NT2/D1 (cell line): ENCODE data around the gene KRTAP6-1.

Experiments
- DNase-seq: peaks from one replicate; pipeline ENCODE4 v3.0.0-alpha.2; 2011; ENCODE audit warnings: low read depth, low spot score
- H3K27me3 ChIP-seq: 2 replicates; pipeline ENCODE4 v1.6.0; 2011; ENCODE audit warnings: mild to moderate bottlenecking; ENCODE audit not compliant: insufficient read length, insufficient read depth
- H3K36me3 ChIP-seq: 2 replicates; pipeline ENCODE4 v1.6.1; 2011; ENCODE audit warnings: mild to moderate bottlenecking, low read length, mixed read lengths; ENCODE audit not compliant: insufficient read depth, insufficient read length
- H3K4me1 ChIP-seq: 2 replicates; pipeline ENCODE4 v1.5.1; 2011; ENCODE audit not compliant: insufficient read depth, insufficient read length
- H3K4me3 ChIP-seq: 2 replicates; pipeline ENCODE4 v1.5.1; 2011; ENCODE audit warnings: low read depth; ENCODE audit not compliant: insufficient read length
- H3K9ac ChIP-seq: 2 replicates; pipeline ENCODE4 v1.6.0; 2011; ENCODE audit warnings: low read depth; ENCODE audit not compliant: insufficient read length
- H3K9me3 ChIP-seq: 2 replicates; pipeline ENCODE4 v1.5.1; 2011; ENCODE audit warnings: mild to moderate bottlenecking, low read length; ENCODE audit not compliant: insufficient read depth
- SUZ12 ChIP-seq: IDR thresholded peaks from 2 replicates; pipeline ENCODE4 v1.6.1; 2011; ENCODE audit not compliant: insufficient read length, insufficient read depth; ENCODE audit errors: extremely low read depth
- YY1 ChIP-seq: IDR thresholded peaks from 2 replicates; pipeline ENCODE4 v1.6.1; 2011; ENCODE audit not compliant: insufficient read length, insufficient read depth
- ZNF274 ChIP-seq: IDR thresholded peaks from 2 replicates; pipeline ENCODE4 v1.6.1; 2011; ENCODE audit warnings: mild to moderate bottlenecking, low read depth, low read length

Gene KRTAP6-1

DNA sequence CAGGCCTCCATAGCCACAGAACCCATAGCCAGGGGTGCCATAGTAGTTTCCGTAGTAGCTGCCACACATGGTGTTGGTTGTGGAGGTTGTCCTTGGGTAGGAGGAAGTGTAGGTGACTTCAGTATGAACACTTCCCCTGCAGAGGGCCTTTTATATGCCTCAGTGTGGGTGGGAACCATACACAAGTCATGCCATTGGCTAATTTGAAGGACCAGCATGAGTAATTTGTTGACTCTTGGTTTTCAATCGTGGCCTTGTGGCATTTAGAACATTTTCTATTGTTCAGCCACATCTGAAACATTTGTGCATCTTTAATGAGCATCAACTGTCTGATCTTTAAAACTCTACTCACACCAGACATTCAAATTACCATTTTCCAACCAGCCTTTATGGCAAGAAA, at the start of gene KRTAP6-1:
TSS of gene KRTAP6-1 (minus strand) at position 95 of the 400 bp plus-strand sequence. CDS start at position 69, 26 bp downstream.
- Histone ChIP-seq H3K36me3 (no peaks in the 10 kb centered on the region), H3K9ac (no peak within 1 kb of the TSS), H3K27me3 (no peaks in the 10 kb centered on the region), H3K4me3 (no peak within 1 kb of the TSS), H3K4me1 (no peaks in the 10 kb centered on the region), H3K9me3 (no peaks in the 10 kb centered on the region)
- no peak for DNase-seq
- no peak for TF ChIP-seq SUZ12
- no peak for TF ChIP-seq ZNF274
- TF ChIP-seq YY1 = no peak

DNA sequence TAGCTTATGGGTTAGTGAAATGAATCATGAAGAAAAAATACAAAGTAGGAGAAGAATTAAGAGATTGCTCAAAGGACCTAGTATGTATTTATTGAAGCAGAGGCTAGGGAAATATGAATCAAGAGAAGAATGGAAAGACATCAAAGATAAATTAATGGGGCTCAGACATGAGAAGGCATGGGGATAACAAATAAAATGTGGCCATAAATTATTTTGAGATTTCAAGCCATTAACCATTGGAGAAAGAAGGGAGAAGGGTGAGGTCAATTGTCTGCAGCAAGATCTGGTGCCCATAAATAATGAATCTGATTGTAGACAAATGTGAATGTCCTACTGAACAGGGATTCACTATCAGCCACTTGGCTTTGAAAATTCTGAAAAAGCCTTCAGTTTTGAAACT, 39.2 kb upstream of the KRTAP6-1 start:
- no peaks in the 10 kb centered on the region for H3K27me3 ChIP-seq
- no peak for DNase-seq
- TF ChIP-seq SUZ12 (no peak), YY1 (no peak), ZNF274 (no peak)
- no peaks in the 10 kb centered on the region for H3K4me1 ChIP-seq
- no peaks in the 10 kb centered on the region for H3K9me3 ChIP-seq
- H3K9ac ChIP-seq = no peak overlapping the region
- H3K36me3 ChIP-seq = no peaks in the 10 kb centered on the region
- no peak overlapping the region for H3K4me3 ChIP-seq

- no peaks in the 10 kb centered on the region for H3K27me3 ChIP-seq
- no peak overlapping the region for H3K9ac ChIP-seq
- no peak for TF ChIP-seq YY1
- no peaks in the 10 kb centered on the region for H3K9me3 ChIP-seq
- no peak overlapping the region for H3K4me3 ChIP-seq
- no peaks in the 10 kb centered on the region for H3K4me1 ChIP-seq
- no peaks in the 10 kb centered on the region for H3K36me3 ChIP-seq
- DNase-seq = no peak
Observed at GRCh38 chr21:30646904-30647414, 33.2 kb upstream of the KRTAP6-1 start.

DNA sequence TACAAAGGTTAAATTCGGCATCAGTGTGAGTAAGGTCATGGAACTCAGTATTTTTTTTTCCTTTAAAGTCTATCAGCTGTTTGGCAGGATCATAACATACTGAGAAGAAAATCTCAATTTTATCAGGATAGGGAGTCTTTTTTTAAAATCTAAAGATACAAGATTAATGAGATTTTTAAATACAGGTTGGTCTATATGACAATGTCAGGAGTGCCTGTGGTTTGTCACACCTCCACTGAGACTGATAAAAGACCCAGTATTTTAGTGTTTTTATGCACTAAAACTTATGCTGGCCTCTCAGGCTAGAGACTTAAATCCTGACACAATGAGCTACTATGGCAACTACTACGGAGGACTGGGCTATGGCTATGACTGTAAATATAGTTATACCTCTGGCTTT, 28.8 kb upstream of the KRTAP6-1 start, which contains the start of gene KRTAP20-3:
TSS of gene KRTAP20-3 (plus strand) at position 301 of the 400 bp plus-strand sequence.
- Histone ChIP-seq H3K9me3 (no peaks in the 10 kb centered on the region), H3K4me1 (no peaks in the 10 kb centered on the region), H3K27me3 (no peaks in the 10 kb centered on the region), H3K36me3 (no peaks in the 10 kb centered on the region), H3K9ac (no peak within 1 kb of the TSS), H3K4me3 (no peak within 1 kb of the TSS)
- DNase-seq = no peak
- TF ChIP-seq YY1 = no peak
- TF ChIP-seq ZNF274 = no peak
- no peak for TF ChIP-seq SUZ12

DNA sequence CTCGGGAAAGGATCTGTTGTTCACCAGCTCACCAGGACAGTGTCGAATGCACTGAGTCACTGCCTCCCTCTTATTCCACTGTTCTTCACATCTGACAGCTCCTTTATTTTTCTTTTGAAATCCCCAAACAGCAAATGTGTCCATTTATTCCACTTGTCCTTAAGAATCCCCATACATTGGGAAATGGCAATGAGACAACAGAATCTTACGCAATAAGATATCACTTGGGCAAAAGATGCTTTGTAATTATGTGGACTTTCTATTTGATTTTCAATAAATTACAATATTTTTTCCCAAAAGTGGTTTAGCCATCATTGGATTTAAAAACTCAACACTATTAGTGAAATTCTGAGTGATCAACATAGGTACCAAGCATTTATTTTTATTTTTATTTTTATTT, 25.0 kb upstream of the KRTAP6-1 start:
- H3K36me3 ChIP-seq = no peaks in the 10 kb centered on the region
- no peaks in the 10 kb centered on the region for H3K9me3 ChIP-seq
- TF ChIP-seq ZNF274 (no peak), YY1 (no peak), SUZ12 (no peak)
- H3K4me1 ChIP-seq = no peaks in the 10 kb centered on the region
- H3K9ac ChIP-seq = no peak overlapping the region
- H3K27me3 ChIP-seq = no peaks in the 10 kb centered on the region
- H3K4me3 ChIP-seq = no peak overlapping the region
- DNase-seq = no peak

DNA sequence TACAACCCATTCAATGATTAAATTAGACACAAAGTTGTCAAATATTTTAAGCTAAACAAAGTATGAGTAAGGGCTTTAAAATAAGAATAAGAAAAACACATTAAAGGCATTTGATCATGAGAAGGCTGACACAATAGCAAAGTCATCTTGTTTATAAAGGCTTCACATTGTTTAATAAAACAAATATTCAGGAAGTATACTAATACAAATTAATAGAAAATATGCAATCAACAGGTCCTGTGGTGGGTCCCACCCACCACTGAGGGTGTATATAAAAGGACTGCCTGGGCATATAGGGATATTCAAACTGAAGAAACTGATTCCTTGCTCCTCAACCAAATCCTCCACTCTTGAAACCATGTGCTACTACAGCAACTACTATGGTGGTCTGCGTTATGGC, 21.2 kb upstream of the KRTAP6-1 start, which contains the start of gene KRTAP20-2:
TSS of gene KRTAP20-2 (plus strand) at position 301 of the 400 bp plus-strand sequence. CDS start at position 359, 58 bp downstream.
- no peaks in the 10 kb centered on the region for H3K9me3 ChIP-seq
- no peak within 1 kb of the TSS for H3K4me3 ChIP-seq
- no peaks in the 10 kb centered on the region for H3K4me1 ChIP-seq
- no peak for TF ChIP-seq SUZ12
- TF ChIP-seq ZNF274 = no peak
- no peak for TF ChIP-seq YY1
- DNase-seq = no peak
- no peak within 1 kb of the TSS for H3K9ac ChIP-seq
- no peaks in the 10 kb centered on the region for H3K27me3 ChIP-seq
- H3K36me3 ChIP-seq = no peaks in the 10 kb centered on the region

DNA sequence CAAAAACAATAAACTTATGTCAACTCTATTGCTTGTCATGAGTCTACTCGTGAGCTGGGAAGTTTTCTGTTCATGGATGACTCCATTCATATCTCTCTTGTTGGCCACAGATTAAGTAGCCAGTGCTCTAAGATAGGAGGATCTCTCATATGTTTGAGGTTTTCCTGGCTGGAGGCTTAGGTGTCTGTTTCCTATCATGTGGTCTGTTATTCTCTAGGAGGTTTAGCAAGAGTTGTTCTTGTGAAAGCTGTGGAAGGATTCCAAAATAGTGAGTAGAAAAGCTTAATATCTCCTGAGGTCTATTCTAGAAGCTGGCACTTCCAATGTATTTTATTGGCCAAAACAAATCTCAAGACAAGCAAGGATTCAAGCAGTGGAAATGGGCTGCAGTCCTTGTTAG, 15.5 kb upstream of the KRTAP6-1 start:
- H3K27me3 ChIP-seq = no peaks in the 10 kb centered on the region
- no peak overlapping the region for H3K4me3 ChIP-seq
- H3K9me3 ChIP-seq = peaks cover 15% of the 10 kb centered on the region; the same call in 1 of the 2 replicates
- H3K4me1 ChIP-seq = no peaks in the 10 kb centered on the region
- TF ChIP-seq ZNF274 (no peak), YY1 (no peak), SUZ12 (no peak)
- H3K9ac ChIP-seq = no peak overlapping the region
- no peak for DNase-seq
- no peaks in the 10 kb centered on the region for H3K36me3 ChIP-seq

DNA sequence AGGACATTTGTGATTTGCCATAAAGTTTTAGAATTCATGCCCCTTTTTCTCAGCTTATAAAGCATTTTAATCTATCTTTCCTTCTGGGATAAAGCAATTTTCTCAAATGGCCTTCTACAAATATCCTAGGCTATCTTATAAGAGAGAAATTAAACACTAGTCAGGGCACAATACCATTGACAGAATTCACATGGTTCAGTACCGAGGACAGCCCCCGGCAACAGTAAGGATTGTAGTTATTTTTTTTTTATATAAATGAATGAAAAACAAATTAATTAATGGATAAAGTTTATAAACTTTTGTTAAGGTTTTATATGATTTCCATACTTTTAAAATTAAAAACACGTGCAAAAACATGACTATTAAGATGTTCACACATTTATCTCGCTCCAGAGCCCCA, 14.4 kb upstream of the KRTAP6-1 start:
- Histone ChIP-seq H3K4me3 (no peak overlapping the region), H3K9me3 (peaks cover 15% of the 10 kb centered on the region; the same call in 1 of the 2 replicates), H3K9ac (no peak overlapping the region), H3K36me3 (no peaks in the 10 kb centered on the region), H3K4me1 (no peaks in the 10 kb centered on the region), H3K27me3 (no peaks in the 10 kb centered on the region)
- DNase-seq = no peak
- TF ChIP-seq ZNF274 = no peak
- TF ChIP-seq SUZ12 = no peak
- no peak for TF ChIP-seq YY1
